Measurements from ENCODE around the gene CYTH1.

CYTH1 gene

GRCh38 chr17:78715876-78716275 lies 66.2 kb downstream of the CYTH1 start:
- H3K4me3 Mint-ChIP-seq = peak overlapping the region; percentile 62 to 64
- no peaks in the 10 kb centered on the region for H3K27me3 Mint-ChIP-seq
- DNase-seq (no peak), ATAC-seq (no peak)
- H3K27ac Mint-ChIP-seq = peak overlapping the region; percentile 19 to 81
- H3K4me1 Mint-ChIP-seq = peaks cover 89% of the 10 kb centered on the region
- no peaks in the 10 kb centered on the region for H3K9me3 Mint-ChIP-seq

GRCh38 chr17:78715000-78715771 lies 66.9 kb downstream of the CYTH1 start:
- Mint-ChIP-seq H3K4me1 (peaks cover 91% of the 10 kb centered on the region), H3K4me3 (peak overlapping the region; percentile 62 to 64), H3K9me3 (no peaks in the 10 kb centered on the region), H3K27me3 (no peaks in the 10 kb centered on the region), H3K27ac (peak overlapping the region; percentile 81 to 86)
- DNase-seq = no peak
- ATAC-seq = no peak

GRCh38 chr17:78714534-78714933 lies 67.5 kb downstream of the CYTH1 start:
- Mint-ChIP-seq H3K27ac (peak overlapping the region; percentile 86), H3K4me3 (peak overlapping the region; percentile 62 to 73), H3K27me3 (no peaks in the 10 kb centered on the region), H3K9me3 (no peaks in the 10 kb centered on the region), H3K4me1 (peaks cover 91% of the 10 kb centered on the region)
- DNase-seq (no peak), ATAC-seq (no peak)

- no peaks in the 10 kb centered on the region for H3K27me3 Mint-ChIP-seq
- peak overlapping the region in 1 of 2 donors; percentile 17 for H3K4me3 Mint-ChIP-seq
- H3K27ac Mint-ChIP-seq = peak overlapping the region; percentile 24 to 80
- H3K9me3 Mint-ChIP-seq = no peaks in the 10 kb centered on the region
- ATAC-seq (no peak), DNase-seq (no peak)
- H3K4me1 Mint-ChIP-seq = peaks cover 84% of the 10 kb centered on the region
Measured at GRCh38 chr17:78712043-78712442, 70.0 kb downstream of the CYTH1 start.

GRCh38 chr17:78710607-78711006 lies 71.5 kb downstream of the CYTH1 start:
- H3K4me3 Mint-ChIP-seq = peak overlapping the region; percentile 1 to 25
- H3K4me1 Mint-ChIP-seq = peaks cover 72% of the 10 kb centered on the region
- no peak for DNase-seq
- no peaks in the 10 kb centered on the region for H3K9me3 Mint-ChIP-seq
- ATAC-seq = no peak
- H3K27me3 Mint-ChIP-seq = no peaks in the 10 kb centered on the region
- peak overlapping the region; percentile 1 to 5 for H3K27ac Mint-ChIP-seq

GRCh38 chr17:78709751-78710181 lies 72.3 kb downstream of the CYTH1 start:
- peak overlapping the region; percentile 3 to 59 for H3K27ac Mint-ChIP-seq
- DNase-seq (no peak), ATAC-seq (peak; percentile 15)
- no peaks in the 10 kb centered on the region for H3K27me3 Mint-ChIP-seq
- peak overlapping the region; percentile 32 to 46 for H3K4me3 Mint-ChIP-seq
- H3K4me1 Mint-ChIP-seq = peaks cover 72% of the 10 kb centered on the region
- H3K9me3 Mint-ChIP-seq = no peaks in the 10 kb centered on the region

- peak overlapping the region; percentile 32 to 46 for H3K4me3 Mint-ChIP-seq
- no peaks in the 10 kb centered on the region for H3K27me3 Mint-ChIP-seq
- peak; percentile 80 for ATAC-seq
- H3K27ac Mint-ChIP-seq = peak overlapping the region in 1 of 2 donors; percentile 46
- no peaks in the 10 kb centered on the region for H3K9me3 Mint-ChIP-seq
- peaks cover 72% of the 10 kb centered on the region for H3K4me1 Mint-ChIP-seq
- peak in 1 of 2 donors; percentile 16 for DNase-seq
Measured at GRCh38 chr17:78709119-78709681, 72.9 kb downstream of the CYTH1 start.

GRCh38 chr17:78708510-78708973 lies 73.5 kb downstream of the CYTH1 start:
- H3K27me3 Mint-ChIP-seq = no peaks in the 10 kb centered on the region
- H3K9me3 Mint-ChIP-seq = no peaks in the 10 kb centered on the region
- peaks cover 68% of the 10 kb centered on the region for H3K4me1 Mint-ChIP-seq
- ATAC-seq (peak; percentile 92), DNase-seq (peak; percentile 47 to 66)
- peak overlapping the region; percentile 32 to 60 for H3K4me3 Mint-ChIP-seq
- peak overlapping the region; percentile 72 to 76 for H3K27ac Mint-ChIP-seq

GRCh38 chr17:78707923-78708322 lies 74.2 kb downstream of the CYTH1 start:
- Mint-ChIP-seq H3K9me3 (no peaks in the 10 kb centered on the region), H3K4me3 (no peak overlapping the region), H3K4me1 (peaks cover 62% of the 10 kb centered on the region), H3K27ac (no peak overlapping the region), H3K27me3 (no peaks in the 10 kb centered on the region)
- ATAC-seq (no peak), DNase-seq (no peak)

GRCh38 chr17:78707016-78707415 lies 75.1 kb downstream of the CYTH1 start:
- no peaks in the 10 kb centered on the region for H3K27me3 Mint-ChIP-seq
- peaks cover 53% of the 10 kb centered on the region for H3K4me1 Mint-ChIP-seq
- no peaks in the 10 kb centered on the region for H3K9me3 Mint-ChIP-seq
- no peak overlapping the region for H3K4me3 Mint-ChIP-seq
- peak overlapping the region in 1 of 2 donors; percentile 27 for H3K27ac Mint-ChIP-seq
- DNase-seq (no peak), ATAC-seq (no peak)

- DNase-seq = no peak
- Mint-ChIP-seq H3K9me3 (no peaks in the 10 kb centered on the region), H3K4me3 (no peak overlapping the region), H3K4me1 (peaks cover 48% of the 10 kb centered on the region), H3K27ac (peak overlapping the region in 1 of 2 donors; percentile 40), H3K27me3 (no peaks in the 10 kb centered on the region)
- ATAC-seq = no peak
Measured at GRCh38 chr17:78706271-78706915, 75.7 kb downstream of the CYTH1 start.

- Mint-ChIP-seq H3K27me3 (no peaks in the 10 kb centered on the region), H3K4me1 (peaks cover 39% of the 10 kb centered on the region), H3K9me3 (no peaks in the 10 kb centered on the region), H3K27ac (peak overlapping the region in 1 of 2 donors; percentile 30), H3K4me3 (no peak overlapping the region)
- DNase-seq = no peak
- ATAC-seq = no peak
Measured at GRCh38 chr17:78705071-78705470, 77.0 kb downstream of the CYTH1 start.

GRCh38 chr17:78704594-78704993 lies 77.5 kb downstream of the CYTH1 start:
- H3K4me3 Mint-ChIP-seq = no peak overlapping the region
- peaks cover 34% of the 10 kb centered on the region for H3K4me1 Mint-ChIP-seq
- no peaks in the 10 kb centered on the region for H3K9me3 Mint-ChIP-seq
- no peaks in the 10 kb centered on the region for H3K27me3 Mint-ChIP-seq
- ATAC-seq = no peak
- H3K27ac Mint-ChIP-seq = peak overlapping the region in 1 of 2 donors; percentile 30
- DNase-seq = no peak

- DNase-seq = no peak
- peaks cover 18% of the 10 kb centered on the region for H3K4me1 Mint-ChIP-seq
Measured at GRCh38 chr17:78697554-78698343, 84.3 kb downstream of the CYTH1 start.

GRCh38 chr17:78697122-78697521 lies 85.0 kb downstream of the CYTH1 start:
- Mint-ChIP-seq H3K27me3 (no peaks in the 10 kb centered on the region), H3K4me1 (peaks cover 18% of the 10 kb centered on the region), H3K4me3 (no peak overlapping the region), H3K9me3 (no peaks in the 10 kb centered on the region), H3K27ac (peak overlapping the region in 1 of 2 donors; percentile 42)
- DNase-seq (no peak), ATAC-seq (no peak)

More at GRCh38 chr17:78697554-78698343, 84.3 kb downstream of the CYTH1 start:
- H3K9me3 Mint-ChIP-seq = no peaks in the 10 kb centered on the region
- peak overlapping the region in 1 of 2 donors; percentile 84 for H3K27ac Mint-ChIP-seq
- no peaks in the 10 kb centered on the region for H3K27me3 Mint-ChIP-seq
- ATAC-seq = no peak
- H3K4me3 Mint-ChIP-seq = no peak overlapping the region

All from stimulated activated naive CD8-positive, alpha-beta T cell treated with anti-CD3 and anti-CD28 coated beads, Interleukin-15, amount 100 ng/mL, for 72 hours (primary cell).